ENCODE data around the gene MREG. TPM values are rescaled to one million over a fixed set of nuclear protein-coding genes. Genes with fewer than 3 reads are reported as not detected.

The MREG gene
- total RNA-seq, 3 donors from 2014 or later (not counting 1 experiment from before 2014, with no cell fraction given): 4.0 to 9.8 (median 6.8) TPM

GRCh38 chr2:215974700-215975429, 38.5 kb downstream of the MREG start:
- Mint-ChIP-seq H3K27ac (no peak overlapping the region), H3K4me1 (peaks cover 19 to 24% of the 10 kb centered on the region in 2 donors), H3K27me3 (ENCODE audit: low read depth in 2 of 2) (no peaks in the 10 kb centered on the region), H3K4me3 (no peak overlapping the region), H3K36me3 (no peaks in the 10 kb centered on the region), H3K9me3 (no peaks in the 10 kb centered on the region)
- no peak overlapping the region for H3K27ac ChIP-seq (ENCODE audit: low read length)
- ATAC-seq (no peak), DNase-seq (no peak)
- H3K4me3 ChIP-seq (ENCODE audit: low read length): no peak overlapping the region
- no peaks in the 10 kb centered on the region for H3K36me3 ChIP-seq (ENCODE audit: control insufficient read depth, insufficient read depth, low read length)
- peaks cover 6% of the 10 kb centered on the region for H3K4me1 ChIP-seq (ENCODE audit: control insufficient read depth, insufficient read depth, low read length)
- no peaks in the 10 kb centered on the region for H3K9me3 ChIP-seq (ENCODE audit: control insufficient read depth, insufficient read depth, low read length)
- whole genome bisulfite sequencing (ENCODE audit: insufficient coverage): 100% methylated on average over 1 of the region's 2 CpGs
- intact Hi-C loops (cut with micrococcal nuclease): no loop called here
- no peaks in the 10 kb centered on the region for H3K27me3 ChIP-seq (ENCODE audit: control insufficient read depth, insufficient read depth, low read length)
- no peak for TF ChIP-seq CTCF (IDR thresholded peaks at IDR 0.05)

- H3K27me3 ChIP-seq (ENCODE audit: control insufficient read depth, insufficient read depth, low read length): no peaks in the 10 kb centered on the region
- H3K9me3 ChIP-seq (ENCODE audit: control insufficient read depth, insufficient read depth, low read length): no peaks in the 10 kb centered on the region
- peaks cover 6% of the 10 kb centered on the region for H3K4me1 ChIP-seq (ENCODE audit: control insufficient read depth, insufficient read depth, low read length)
- Mint-ChIP-seq H3K27ac (no peak overlapping the region), H3K4me1 (peaks cover 19 to 24% of the 10 kb centered on the region in 2 donors), H3K27me3 (ENCODE audit: low read depth in 2 of 2) (no peaks in the 10 kb centered on the region), H3K9me3 (no peaks in the 10 kb centered on the region), H3K4me3 (no peak overlapping the region), H3K36me3 (no peaks in the 10 kb centered on the region)
- peak in 1 of 3 donors; percentile 46 for ATAC-seq
- no peaks in the 10 kb centered on the region for H3K36me3 ChIP-seq (ENCODE audit: control insufficient read depth, insufficient read depth, low read length)
- intact Hi-C loops (cut with micrococcal nuclease): no loop called here
- H3K4me3 ChIP-seq (ENCODE audit: low read length): no peak overlapping the region
- TF ChIP-seq CTCF (IDR thresholded peaks at IDR 0.05): no peak
- DNase-seq: no peak
- H3K27ac ChIP-seq (ENCODE audit: low read length): no peak overlapping the region
- 64% methylated on average over 6 of the region's 6 CpGs for WGBS (ENCODE audit: insufficient coverage)
Observed at GRCh38 chr2:215973954-215974699, 39.2 kb downstream of the MREG start.

GRCh38 chr2:215973145-215973792, 40.1 kb downstream of the MREG start:
- no peak for TF ChIP-seq CTCF (IDR thresholded peaks at IDR 0.05)
- peaks cover 19 to 29% of the 10 kb centered on the region in 2 donors for H3K4me1 Mint-ChIP-seq
- DNase-seq (no peak), ATAC-seq (no peak)
- H3K9me3 ChIP-seq (ENCODE audit: control insufficient read depth, insufficient read depth, low read length): no peaks in the 10 kb centered on the region
- no peak overlapping the region for H3K27ac ChIP-seq (ENCODE audit: low read length)
- intact Hi-C loops (cut with micrococcal nuclease): no loop called here
- no peak overlapping the region for H3K4me3 ChIP-seq (ENCODE audit: low read length)
- no peak overlapping the region for H3K27ac Mint-ChIP-seq
- no peaks in the 10 kb centered on the region for H3K27me3 Mint-ChIP-seq (ENCODE audit: low read depth in 2 of 2)
- H3K36me3 ChIP-seq (ENCODE audit: control insufficient read depth, insufficient read depth, low read length): no peaks in the 10 kb centered on the region
- no peaks in the 10 kb centered on the region for H3K27me3 ChIP-seq (ENCODE audit: control insufficient read depth, insufficient read depth, low read length)
- WGBS (ENCODE audit: insufficient coverage): 77% methylated on average over 7 of the region's 7 CpGs
- H3K4me3 Mint-ChIP-seq: no peak overlapping the region
- H3K9me3 Mint-ChIP-seq: no peaks in the 10 kb centered on the region
- no peaks in the 10 kb centered on the region for H3K36me3 Mint-ChIP-seq
- H3K4me1 ChIP-seq (ENCODE audit: control insufficient read depth, insufficient read depth, low read length): peaks cover 6% of the 10 kb centered on the region
